Measurements from ENCODE around the gene ZNF888. TPM values are rescaled to one million over a fixed set of nuclear protein-coding genes. Genes with fewer than 3 reads are reported as not detected.

ZNF888 gene
- total RNA-seq, 1 experiment from 2014 or later = 13.4 TPM

DNA sequence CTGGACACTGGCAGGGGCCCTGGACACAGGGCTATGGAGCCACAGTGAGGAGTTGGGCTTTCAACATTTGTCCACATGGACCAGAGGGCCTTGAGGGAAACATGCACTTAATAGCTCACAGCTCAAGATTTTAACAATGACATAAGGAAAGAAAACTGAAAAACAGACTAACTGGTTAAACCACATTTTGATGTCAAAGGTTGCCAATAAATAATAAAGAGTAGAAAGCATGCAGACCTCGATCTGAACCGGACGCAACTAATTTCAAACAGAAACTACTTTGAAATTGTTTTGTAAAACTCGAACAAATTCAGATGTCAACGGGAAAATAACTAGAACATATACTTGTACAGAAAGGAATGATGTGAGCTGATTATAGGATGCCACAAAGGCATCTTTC is 15.5 kb upstream of the ZNF888 start:
- Histone ChIP-seq H3K9ac (ENCODE audit: extremely low read depth, insufficient read length, low read length) (no peak overlapping the region), H3K27me3 (ENCODE audit: insufficient read depth, low read length) (no peaks in the 10 kb centered on the region), H4K8ac (replicated peaks; ENCODE audit: insufficient read length, low read depth, low read length) (no peak overlapping the region), H3K4me1 (ENCODE audit: insufficient read depth, low read length) (no peaks in the 10 kb centered on the region), H2BK20ac (ENCODE audit: low read depth, low read length, poor library complexity, severe bottlenecking) (no peak overlapping the region), H3K79me2 (ENCODE audit: insufficient read depth, low read length) (peaks cover 6% of the 10 kb centered on the region; the same call in 1 of the 2 replicates), H2BK5ac (ENCODE audit: insufficient read length, low read length) (no peak overlapping the region), H3K79me1 (ENCODE audit: insufficient read depth, low read depth, low read length, poor library complexity, severe bottlenecking) (peaks cover 6% of the 10 kb centered on the region), H3K23me2 (ENCODE audit: insufficient read length, low read depth, low read length, poor library complexity, severe bottlenecking) (peaks cover 4% of the 10 kb centered on the region), H3K14ac (ENCODE audit: insufficient read depth, low read length) (no peak overlapping the region), H3K4ac (ENCODE audit: low read depth, low read length) (no peak overlapping the region), H2AFZ (ENCODE audit: low read length) (no peak overlapping the region), H2BK15ac (ENCODE audit: low read depth, low read length) (no peak overlapping the region), H3K4me2 (ENCODE audit: insufficient read depth, insufficient read length, low read length) (no peak overlapping the region), H2BK12ac (ENCODE audit: insufficient read length, low read depth, low read length) (no peak overlapping the region), H2BK120ac (ENCODE audit: low read depth, low read length, poor library complexity, severe bottlenecking) (no peak overlapping the region), H4K91ac (ENCODE audit: insufficient read length, low read depth, low read length) (no peak overlapping the region), H3T11ph (ENCODE audit: low read length) (no peak overlapping the region), H3K56ac (ENCODE audit: insufficient read length, low read depth, low read length) (no peak overlapping the region), H3K27ac (ENCODE audit: insufficient read length, low read depth, low read length) (no peak overlapping the region), H4K20me1 (ENCODE audit: control insufficient read depth, insufficient read depth, insufficient read length) (no peaks in the 10 kb centered on the region), H3K23ac (ENCODE audit: insufficient read length, low read depth, low read length) (no peak overlapping the region), H3K9me3 (ENCODE audit: control insufficient read depth, low read depth, low read length) (no peaks in the 10 kb centered on the region), H3K18ac (ENCODE audit: insufficient read length, low read depth, low read length) (no peak overlapping the region), H4K5ac (ENCODE audit: insufficient read length, low read depth, low read length) (no peak overlapping the region), H2AK5ac (ENCODE audit: insufficient read length, low read length) (no peak overlapping the region)
- Mint-ChIP-seq H3K9me3 (no peaks in the 10 kb centered on the region; a peak in 1 of 5 replicates), H3K27ac (peak overlapping the region in 1 of 3 experiments; percentile 62; a peak in 1 of 7 replicates), H3K4me1 (peaks cover 9 to 24% of the 10 kb centered on the region in 2 experiments), H3K27me3 (ENCODE audit: low read depth) (no peaks in the 10 kb centered on the region; the same call in 1 of the 2 replicates), H3K4me3 (no peak overlapping the region), H3K36me3 (ENCODE audit: insufficient read depth in 1 of 3, low read depth in 3 of 3) (peaks cover 14 to 38% (median 30%) of the 10 kb centered on the region in 3 experiments; a peak in 6 of 7 replicates)
- no peak for DNase-seq
- no CpG with 5 or more reads among the region's 5 CpGs for WGBS (ENCODE audit: extremely low coverage, insufficient read length, low lambda C conversion rate)
- TF ChIP-seq, protein P1, sequence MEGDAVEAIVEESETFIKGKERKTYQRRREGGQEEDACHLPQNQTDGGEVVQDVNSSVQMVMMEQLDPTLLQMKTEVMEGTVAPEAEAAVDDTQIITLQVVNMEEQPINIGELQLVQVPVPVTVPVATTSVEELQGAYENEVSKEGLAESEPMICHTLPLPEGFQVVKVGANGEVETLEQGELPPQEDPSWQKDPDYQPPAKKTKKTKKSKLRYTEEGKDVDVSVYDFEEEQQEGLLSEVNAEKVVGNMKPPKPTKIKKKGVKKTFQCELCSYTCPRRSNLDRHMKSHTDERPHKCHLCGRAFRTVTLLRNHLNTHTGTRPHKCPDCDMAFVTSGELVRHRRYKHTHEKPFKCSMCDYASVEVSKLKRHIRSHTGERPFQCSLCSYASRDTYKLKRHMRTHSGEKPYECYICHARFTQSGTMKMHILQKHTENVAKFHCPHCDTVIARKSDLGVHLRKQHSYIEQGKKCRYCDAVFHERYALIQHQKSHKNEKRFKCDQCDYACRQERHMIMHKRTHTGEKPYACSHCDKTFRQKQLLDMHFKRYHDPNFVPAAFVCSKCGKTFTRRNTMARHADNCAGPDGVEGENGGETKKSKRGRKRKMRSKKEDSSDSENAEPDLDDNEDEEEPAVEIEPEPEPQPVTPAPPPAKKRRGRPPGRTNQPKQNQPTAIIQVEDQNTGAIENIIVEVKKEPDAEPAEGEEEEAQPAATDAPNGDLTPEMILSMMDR (conservative IDR thresholded peaks at IDR 0.05) = no peak

Measured in H9 (cell line).